Calu3 (cell line): ENCODE measurements around the gene NAT8L. TPM values are rescaled to one million over a fixed set of nuclear protein-coding genes. Genes with fewer than 3 reads are reported as not detected.

ENCODE experiments used
- BruUV-seq: library from RNA; stranded (reverse); fragments of 400-500 nt; replicated peaks from 2 replicates; lab custom pipeline; 2021; lab: Mats Ljungman, UMichigan
- CTCF ChIA-PET: fragments of 300-600 bp; sonication (Branson Sonifier 250); formaldehyde crosslinking; loops from one replicate; lab custom pipeline; 2022; ENCODE audit warnings: antibody characterized with exemption; lab: Charles Lee
- DNase-seq: peaks from one replicate; pipeline ENCODE4 v3.0.0; 2022
- H3K27ac Mint-ChIP-seq: one replicate; pipeline ENCODE4 v1.8.0; 2022; ENCODE audit warnings: mixed read lengths; ENCODE audit not compliant: unreplicated experiment
- H3K27me3 Mint-ChIP-seq: one replicate; pipeline ENCODE4 v1.8.0; 2022; ENCODE audit warnings: mixed read lengths; ENCODE audit not compliant: unreplicated experiment
- H3K36me3 Mint-ChIP-seq: one replicate; pipeline ENCODE4 v1.8.0; 2022; ENCODE audit warnings: mild to moderate bottlenecking, moderate library complexity, mixed read lengths; ENCODE audit not compliant: insufficient read depth, unreplicated experiment
- H3K4me1 Mint-ChIP-seq: one replicate; pipeline ENCODE4 v1.8.0; 2022; ENCODE audit warnings: mild to moderate bottlenecking, low read depth, mixed read lengths; ENCODE audit not compliant: unreplicated experiment
- H3K4me3 Mint-ChIP-seq: one replicate; pipeline ENCODE4 v1.8.0; 2022; ENCODE audit warnings: mild to moderate bottlenecking, low read depth, moderate library complexity, mixed read lengths; ENCODE audit not compliant: unreplicated experiment
- H3K9me3 Mint-ChIP-seq: one replicate; pipeline ENCODE4 v1.8.0; 2022; ENCODE audit warnings: low read depth, mixed read lengths; ENCODE audit not compliant: unreplicated experiment
- CTCF ChIP-seq: fragments of 200-600 bp; IDR thresholded peaks from one replicate; pipeline ENCODE4 v1.8.0; 2022; ENCODE audit warnings: antibody characterized with exemption; ENCODE audit not compliant: unreplicated experiment
- intact Hi-C: fragments of 100-400 bp; cut with micrococcal nuclease; formaldehyde crosslinking; loops from one replicate; pipeline ENCODE4 v1.10.0; 2022; ENCODE audit not compliant: unreplicated experiment
- total RNA-seq: library from RNA; stranded (reverse); gene quantifications from 2 replicates; pipeline ENCODE4 v1.2.3, GENCODE V29; 2022

The NAT8L gene
- total RNA-seq, 1 experiment from 2014 or later = 0.83 TPM

GRCh38 chr4:2096073-2096609 is 37.0 kb downstream of the NAT8L start:
- H3K4me3 Mint-ChIP-seq = no peak overlapping the region
- no peak for DNase-seq
- H3K27ac Mint-ChIP-seq = no peak overlapping the region
- no TSS peak for BruUV-seq
- CTCF ChIA-PET = interaction anchor here (0.8 kb wide), 1 partner anchor 605 kb away, joined by 3 read pairs; no protein-coding TSS in a partner anchor
- intact Hi-C loops = no loop called here
- H3K27me3 Mint-ChIP-seq = peaks cover 13% of the 10 kb centered on the region
- H3K36me3 Mint-ChIP-seq = no peaks in the 10 kb centered on the region
- TF ChIP-seq CTCF = no peak
- H3K9me3 Mint-ChIP-seq = peaks cover 6% of the 10 kb centered on the region
- no peaks in the 10 kb centered on the region for H3K4me1 Mint-ChIP-seq

GRCh38 chr4:2101346-2102044 is 42.4 kb downstream of the NAT8L start:
- intact Hi-C loops = no loop called here
- TF ChIP-seq CTCF = no peak
- no TSS peak for BruUV-seq
- H3K27me3 Mint-ChIP-seq = peaks cover 14% of the 10 kb centered on the region
- no peak overlapping the region for H3K4me3 Mint-ChIP-seq
- H3K9me3 Mint-ChIP-seq = peaks cover 4% of the 10 kb centered on the region
- H3K4me1 Mint-ChIP-seq = no peaks in the 10 kb centered on the region
- H3K27ac Mint-ChIP-seq = no peak overlapping the region
- DNase-seq = no peak
- CTCF ChIA-PET = no interaction called here
- no peaks in the 10 kb centered on the region for H3K36me3 Mint-ChIP-seq

GRCh38 chr4:2102045-2102883 is 43.1 kb downstream of the NAT8L start:
- no TSS peak for BruUV-seq
- Mint-ChIP-seq H3K27ac (no peak overlapping the region), H3K9me3 (no peaks in the 10 kb centered on the region), H3K27me3 (peaks cover 14% of the 10 kb centered on the region), H3K4me3 (no peak overlapping the region), H3K4me1 (no peaks in the 10 kb centered on the region), H3K36me3 (no peaks in the 10 kb centered on the region)
- CTCF ChIA-PET = interaction anchor here (0.5 kb wide), 1 partner anchor 9 kb away, joined by 4 read pairs; no protein-coding TSS in a partner anchor
- DNase-seq = no peak
- TF ChIP-seq CTCF = no peak
- intact Hi-C loops = no loop called here

GRCh38 chr4:2103127-2103842 is 44.2 kb downstream of the NAT8L start:
- intact Hi-C loops = no loop called here
- BruUV-seq = no TSS peak
- DNase-seq = no peak
- Mint-ChIP-seq H3K4me3 (no peak overlapping the region), H3K27me3 (peaks cover 14% of the 10 kb centered on the region), H3K9me3 (no peaks in the 10 kb centered on the region), H3K4me1 (no peaks in the 10 kb centered on the region), H3K27ac (no peak overlapping the region), H3K36me3 (no peaks in the 10 kb centered on the region)
- CTCF ChIA-PET = no interaction called here
- no peak for TF ChIP-seq CTCF
